Stimulated activated naive B cell treated with anti-CD40 and anti-IgM and Interleukin-4, amounts not matched to agents 10 μg/mL and 1 μg/mL and 100 μg/mL, for 72 hours (primary cell): Measurements from ENCODE around the gene MTMR6.

Experiments
- ATAC-seq, 2 donors: fragments of 150-1000 bp; cut with Tn5 transposase; replicated peaks; 2 replicates each; pipeline ENCODE4 v1.10.0; 2021; ENCODE audit warnings: moderate library complexity in 1 of 2
- DNase-seq: peaks from one replicate; pipeline ENCODE4 v3.0.0; 2021
- H3K27ac Mint-ChIP-seq: one replicate; pipeline ENCODE4 v1.8.0; 2022; ENCODE audit warnings: mild to moderate bottlenecking, mixed read lengths
- H3K27me3 Mint-ChIP-seq, 2 donors: one replicate each; pipeline ENCODE4 v1.8.0; 2022; ENCODE audit warnings: mixed read lengths in 2 of 2
- H3K36me3 Mint-ChIP-seq, 2 donors: one replicate each; pipeline ENCODE4 v1.8.0; 2022; ENCODE audit warnings: mixed read lengths in 2 of 2, mild to moderate bottlenecking in 1 of 2
- H3K4me1 Mint-ChIP-seq, 2 donors: one replicate each; pipeline ENCODE4 v1.8.0; 2022; ENCODE audit warnings: mixed read lengths in 2 of 2, mild to moderate bottlenecking in 1 of 2
- H3K4me3 Mint-ChIP-seq, 2 donors: one replicate each; pipeline ENCODE4 v1.8.0; 2022; ENCODE audit warnings: mild to moderate bottlenecking in 2 of 2, mixed read lengths in 2 of 2, moderate library complexity in 1 of 2
- H3K9me3 Mint-ChIP-seq, 2 donors: one replicate each; pipeline ENCODE4 v1.8.0; 2022; ENCODE audit warnings: mixed read lengths in 2 of 2, mild to moderate bottlenecking in 1 of 2

The MTMR6 gene

DNA sequence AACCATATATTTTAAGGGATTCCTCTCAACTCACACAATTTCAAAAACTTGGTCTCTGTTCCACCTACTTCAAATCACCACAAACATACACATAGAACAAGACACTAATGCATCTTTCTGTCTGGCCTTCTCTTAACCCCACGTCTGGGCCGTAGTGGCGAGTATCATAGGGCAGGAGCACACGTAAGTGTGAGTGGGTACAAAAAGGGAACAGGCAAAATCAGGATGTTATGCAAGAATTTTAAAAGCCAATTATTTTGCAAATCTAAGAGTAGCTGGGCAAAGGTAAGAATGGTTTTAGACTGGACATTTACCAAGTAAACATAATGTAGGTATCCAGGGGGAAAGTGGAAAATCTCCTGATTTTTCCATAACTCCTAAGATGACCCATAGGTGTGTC is 35.1 kb downstream of the MTMR6 start:
- Mint-ChIP-seq H3K27ac (no peak overlapping the region), H3K27me3 (no peaks in the 10 kb centered on the region), H3K4me1 (peaks cover 3 to 8% of the 10 kb centered on the region in 2 donors), H3K4me3 (no peak overlapping the region), H3K36me3 (peaks cover 21 to 32% of the 10 kb centered on the region in 2 donors), H3K9me3 (no peaks in the 10 kb centered on the region)
- ATAC-seq, result no peak
- no peak for DNase-seq

- Mint-ChIP-seq H3K4me1 (peaks cover 3 to 16% of the 10 kb centered on the region in 2 donors), H3K36me3 (peaks cover 23 to 25% of the 10 kb centered on the region in 2 donors), H3K27ac (no peak overlapping the region), H3K9me3 (no peaks in the 10 kb centered on the region), H3K27me3 (no peaks in the 10 kb centered on the region), H3K4me3 (no peak overlapping the region)
- DNase-seq (no peak), ATAC-seq (peak in 1 of 2 donors; percentile 65)
Measured at GRCh38 chr13:25249001-25249543, 38.2 kb downstream of the MTMR6 start.

GRCh38 chr13:25248071-25248470 is 39.2 kb downstream of the MTMR6 start:
- H3K4me3 Mint-ChIP-seq, result no peak overlapping the region
- DNase-seq (no peak), ATAC-seq (peak; percentile 25 to 57)
- peaks cover 3 to 16% of the 10 kb centered on the region in 2 donors for H3K4me1 Mint-ChIP-seq
- H3K36me3 Mint-ChIP-seq, result peaks cover 27 to 30% of the 10 kb centered on the region in 2 donors
- H3K27ac Mint-ChIP-seq, result no peak overlapping the region
- H3K27me3 Mint-ChIP-seq, result no peaks in the 10 kb centered on the region
- no peaks in the 10 kb centered on the region for H3K9me3 Mint-ChIP-seq

DNA sequence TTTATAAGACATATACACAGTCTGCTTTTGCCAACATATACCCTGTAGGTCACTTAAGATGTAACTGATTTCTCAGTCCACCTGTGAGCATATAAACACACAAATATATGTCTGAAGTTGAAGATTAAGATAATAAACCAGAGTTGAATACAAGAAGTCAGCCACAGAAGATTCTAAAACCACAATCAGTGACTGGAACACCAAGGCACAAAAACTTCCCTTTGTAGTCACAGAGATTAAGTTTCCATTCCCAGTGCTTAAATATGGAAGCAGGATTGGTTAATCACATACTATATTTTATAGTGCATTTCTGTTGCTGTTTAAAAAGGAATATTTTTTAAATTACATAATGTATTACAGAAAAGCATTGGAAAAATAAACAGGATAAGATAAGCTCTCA is 39.9 kb downstream of the MTMR6 start:
- no peak for ATAC-seq
- peaks cover 25 to 26% of the 10 kb centered on the region in 2 donors for H3K36me3 Mint-ChIP-seq
- no peak for DNase-seq
- no peak overlapping the region for H3K4me3 Mint-ChIP-seq
- no peak overlapping the region for H3K27ac Mint-ChIP-seq
- peaks cover 3 to 16% of the 10 kb centered on the region in 2 donors for H3K4me1 Mint-ChIP-seq
- no peaks in the 10 kb centered on the region for H3K27me3 Mint-ChIP-seq
- no peaks in the 10 kb centered on the region for H3K9me3 Mint-ChIP-seq

DNA sequence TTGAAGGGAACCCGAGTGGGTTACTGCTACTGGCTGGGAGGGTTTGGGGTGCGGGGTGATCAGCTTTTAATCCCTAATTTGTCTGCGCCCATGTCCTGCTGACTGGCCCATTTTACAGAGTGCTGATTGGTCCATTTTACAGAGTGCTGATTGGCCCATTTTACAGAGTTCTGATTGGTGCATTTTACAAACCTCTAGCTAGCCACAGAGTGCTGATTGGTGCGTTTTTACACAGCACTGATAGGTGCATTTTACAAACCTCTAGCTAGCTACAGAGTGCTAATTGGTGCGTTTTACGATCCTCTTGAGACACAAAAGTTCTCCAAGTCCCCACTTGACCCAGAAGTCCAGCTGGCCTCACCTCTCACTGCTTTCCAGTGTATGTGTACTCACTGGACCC is 43.2 kb downstream of the MTMR6 start:
- Mint-ChIP-seq H3K4me3 (no peak overlapping the region), H3K9me3 (no peaks in the 10 kb centered on the region), H3K27ac (no peak overlapping the region), H3K27me3 (no peaks in the 10 kb centered on the region), H3K4me1 (peaks cover 2 to 13% of the 10 kb centered on the region in 2 donors), H3K36me3 (peaks cover 23 to 25% of the 10 kb centered on the region in 2 donors)
- DNase-seq (no peak), ATAC-seq (no peak)

GRCh38 chr13:25242956-25243355 is 44.3 kb downstream of the MTMR6 start:
- Mint-ChIP-seq H3K9me3 (no peaks in the 10 kb centered on the region), H3K36me3 (peaks cover 22 to 23% of the 10 kb centered on the region in 2 donors), H3K4me1 (peaks cover 0 to 9% of the 10 kb centered on the region in 2 donors), H3K27ac (no peak overlapping the region), H3K4me3 (no peak overlapping the region), H3K27me3 (no peaks in the 10 kb centered on the region)
- ATAC-seq, result no peak
- no peak for DNase-seq

- no peaks in the 10 kb centered on the region for H3K27me3 Mint-ChIP-seq
- H3K4me1 Mint-ChIP-seq, result peaks cover 4 to 10% of the 10 kb centered on the region in 2 donors
- H3K4me3 Mint-ChIP-seq, result no peak overlapping the region
- H3K9me3 Mint-ChIP-seq, result no peaks in the 10 kb centered on the region
- no peak for ATAC-seq
- no peak overlapping the region for H3K27ac Mint-ChIP-seq
- DNase-seq, result no peak
- peaks cover 19 to 22% of the 10 kb centered on the region in 2 donors for H3K36me3 Mint-ChIP-seq
Measured at GRCh38 chr13:25241007-25241406, 46.3 kb downstream of the MTMR6 start.

- H3K4me1 Mint-ChIP-seq, result peaks cover 11 to 20% of the 10 kb centered on the region in 2 donors
- H3K27ac Mint-ChIP-seq, result peak overlapping the region; percentile 21
- no peaks in the 10 kb centered on the region for H3K9me3 Mint-ChIP-seq
- ATAC-seq, result no peak
- H3K4me3 Mint-ChIP-seq, result no peak overlapping the region
- peaks cover 4 to 7% of the 10 kb centered on the region in 2 donors for H3K36me3 Mint-ChIP-seq
- H3K27me3 Mint-ChIP-seq, result no peaks in the 10 kb centered on the region
- DNase-seq, result no peak
Measured at GRCh38 chr13:25237083-25237482, 50.2 kb downstream of the MTMR6 start.

- Mint-ChIP-seq H3K4me3 (no peak overlapping the region), H3K27me3 (peaks cover 14 to 16% of the 10 kb centered on the region in 2 donors), H3K9me3 (no peaks in the 10 kb centered on the region), H3K4me1 (peaks cover 11 to 20% of the 10 kb centered on the region in 2 donors), H3K36me3 (peaks cover 0 to 8% of the 10 kb centered on the region in 2 donors), H3K27ac (no peak overlapping the region)
- no peak for DNase-seq
- no peak for ATAC-seq
Measured at GRCh38 chr13:25233861-25234260, 53.4 kb downstream of the MTMR6 start.

- DNase-seq, result no peak
- H3K4me3 Mint-ChIP-seq, result no peak overlapping the region
- peaks cover 1 to 9% of the 10 kb centered on the region in 2 donors for H3K36me3 Mint-ChIP-seq
- peak; percentile 36 to 69 for ATAC-seq
- no peaks in the 10 kb centered on the region for H3K9me3 Mint-ChIP-seq
- H3K27me3 Mint-ChIP-seq, result peaks cover 23 to 24% of the 10 kb centered on the region in 2 donors
- peaks cover 11 to 20% of the 10 kb centered on the region in 2 donors for H3K4me1 Mint-ChIP-seq
- no peak overlapping the region for H3K27ac Mint-ChIP-seq
Measured at GRCh38 chr13:25232937-25233515, 54.3 kb downstream of the MTMR6 start.

DNA sequence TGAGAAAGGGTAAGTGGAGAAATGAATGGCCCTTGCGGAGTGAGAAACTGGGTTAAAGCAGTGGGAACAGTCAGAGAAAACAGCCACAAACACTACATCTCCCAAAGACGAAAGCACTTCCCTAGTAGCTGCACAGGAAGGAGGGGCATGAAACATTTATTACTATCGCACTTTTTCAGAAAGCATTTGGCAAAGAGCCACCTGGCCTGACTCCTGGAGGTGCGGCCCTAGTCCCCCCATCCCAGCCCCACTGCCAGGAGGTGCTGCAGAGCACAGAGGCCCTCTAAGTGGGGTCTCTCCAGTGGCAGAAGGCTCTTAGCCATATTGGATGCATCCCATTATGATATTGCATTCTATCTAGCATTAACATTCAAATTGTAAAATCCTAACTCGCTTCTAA is 55.8 kb downstream of the MTMR6 start:
- H3K27ac Mint-ChIP-seq, result no peak overlapping the region
- ATAC-seq, result no peak
- H3K4me1 Mint-ChIP-seq, result peaks cover 6 to 10% of the 10 kb centered on the region in 2 donors
- no peak overlapping the region for H3K4me3 Mint-ChIP-seq
- H3K27me3 Mint-ChIP-seq, result peaks cover 29 to 31% of the 10 kb centered on the region in 2 donors
- no peak for DNase-seq
- H3K9me3 Mint-ChIP-seq, result no peaks in the 10 kb centered on the region
- peaks cover 3 to 10% of the 10 kb centered on the region in 2 donors for H3K36me3 Mint-ChIP-seq

- H3K36me3 Mint-ChIP-seq, result peaks cover 5 to 14% of the 10 kb centered on the region in 2 donors
- H3K4me3 Mint-ChIP-seq, result no peak overlapping the region
- no peak overlapping the region for H3K27ac Mint-ChIP-seq
- no peaks in the 10 kb centered on the region for H3K9me3 Mint-ChIP-seq
- H3K27me3 Mint-ChIP-seq, result peaks cover 45 to 55% of the 10 kb centered on the region in 2 donors
- H3K4me1 Mint-ChIP-seq, result no peaks in the 10 kb centered on the region
- no peak for ATAC-seq
- no peak for DNase-seq
Measured at GRCh38 chr13:25227690-25228089, 59.6 kb downstream of the MTMR6 start.

DNA sequence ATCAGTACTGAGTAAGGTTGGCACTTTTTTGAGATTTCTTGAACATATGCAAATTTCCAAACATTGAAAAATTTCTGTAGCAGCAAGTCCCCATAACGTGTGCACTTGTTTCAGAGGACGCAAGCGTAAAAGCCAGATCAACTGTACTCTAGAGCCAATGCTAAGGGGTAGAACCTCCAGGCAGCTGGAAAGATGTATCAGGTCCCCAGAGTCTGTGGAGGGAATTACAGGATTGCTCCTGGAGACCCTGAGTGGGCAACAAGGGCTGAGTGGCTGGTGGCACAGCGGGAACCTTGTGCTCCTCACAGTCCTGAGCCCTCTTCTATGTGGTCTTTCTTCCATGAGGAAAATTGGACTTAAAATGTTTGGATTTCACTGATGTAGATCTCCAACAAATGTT is 61.3 kb downstream of the MTMR6 start:
- Mint-ChIP-seq H3K27ac (no peak overlapping the region), H3K4me1 (no peaks in the 10 kb centered on the region), H3K27me3 (peaks cover 47 to 58% of the 10 kb centered on the region in 2 donors), H3K4me3 (no peak overlapping the region), H3K9me3 (no peaks in the 10 kb centered on the region), H3K36me3 (peaks cover 5 to 14% of the 10 kb centered on the region in 2 donors)
- no peak for DNase-seq
- no peak for ATAC-seq

- H3K27me3 Mint-ChIP-seq, result peaks cover 36 to 45% of the 10 kb centered on the region in 2 donors
- DNase-seq (no peak), ATAC-seq (no peak)
- peaks cover 5 to 10% of the 10 kb centered on the region in 2 donors for H3K36me3 Mint-ChIP-seq
- H3K9me3 Mint-ChIP-seq, result no peaks in the 10 kb centered on the region
- no peaks in the 10 kb centered on the region for H3K4me1 Mint-ChIP-seq
- H3K4me3 Mint-ChIP-seq, result no peak overlapping the region
- H3K27ac Mint-ChIP-seq, result no peak overlapping the region
Measured at GRCh38 chr13:25224151-25224550, 63.1 kb downstream of the MTMR6 start.

GRCh38 chr13:25222740-25223139 is 64.5 kb downstream of the MTMR6 start:
- no peak overlapping the region for H3K27ac Mint-ChIP-seq
- no peak overlapping the region for H3K4me3 Mint-ChIP-seq
- H3K4me1 Mint-ChIP-seq, result no peaks in the 10 kb centered on the region
- H3K27me3 Mint-ChIP-seq, result peaks cover 26 to 37% of the 10 kb centered on the region in 2 donors
- no peak for DNase-seq
- peaks cover 2 to 6% of the 10 kb centered on the region in 2 donors for H3K36me3 Mint-ChIP-seq
- H3K9me3 Mint-ChIP-seq, result no peaks in the 10 kb centered on the region
- no peak for ATAC-seq
